SK-N-SH (cell line): ENCODE results near the gene CXXC4. TPM values are rescaled to one million over a fixed set of nuclear protein-coding genes. Genes with fewer than 3 reads are reported as not detected.

Experiments
- CTCF ChIA-PET: fragments of 300-600, 350-600 bp; formaldehyde crosslinking; extraction: SDS; loops from one replicate; lab custom pipeline; 2021; lab: Yijun Ruan, JAX
- POLR2A ChIA-PET: fragments of 350-600 bp; sonication (Branson Sonifier 250); formaldehyde crosslinking; extraction: SDS; loops from one replicate; lab custom pipeline; 2020; ENCODE audit warnings: antibody characterized with exemption, inconsistent platforms; lab: Yijun Ruan, JAX
- DNase-seq: peaks from one replicate; pipeline ENCODE4 v3.0.0; 2012
- H2AFZ ChIP-seq: fragments of 200-600 bp; sonication (generic); 2 replicates; pipeline ENCODE4 v1.8.1; 2016; ENCODE audit warnings: antibody characterized with exemption, mild to moderate bottlenecking, low read depth
- H3F3A ChIP-seq: fragments of 200-600 bp; sonication (generic); replicated peaks from 2 replicates; pipeline ENCODE3; 2016; ENCODE audit warnings: antibody characterized with exemption, mild to moderate bottlenecking; ENCODE audit not compliant: insufficient read depth
- H3K27ac ChIP-seq, 2 experiments: fragments of 200-500 bp in 1 of 2; fragments of 200-600 bp in 1 of 2; sonication (Bioruptor generic) in 1 of 2; sonication (generic), shearing (Covaris generic) in 1 of 2; 2 replicates each; pipeline versions ENCODE4 v1.5.1 to v1.6.1; 2014 to 2016; ENCODE audit warnings: low read depth in 2 of 2, inconsistent platforms in 1 of 2, low read length in 1 of 2, mild to moderate bottlenecking in 1 of 2, mixed read lengths in 1 of 2
- H3K27me3 ChIP-seq: fragments of 200-600 bp; sonication (generic), shearing (Covaris generic); 2 replicates; pipeline ENCODE4 v1.6.1; 2016; ENCODE audit warnings: mixed run types; ENCODE audit not compliant: insufficient read depth
- H3K36me3 ChIP-seq, 2 experiments: fragments of 200-500 bp in 1 of 2; fragments of 200-600 bp in 1 of 2; sonication (Bioruptor generic) in 1 of 2; sonication (generic) in 1 of 2; replicated peaks in 1 of 2; 2 replicates each; pipeline versions ENCODE3 to v1.5.1; 2014 to 2016; ENCODE audit warnings: low read length in 1 of 2, mild to moderate bottlenecking in 1 of 2; ENCODE audit not compliant: insufficient read depth in 2 of 2, control insufficient read depth in 1 of 2
- H3K4me1 ChIP-seq, 2 experiments: fragments of 200-500 bp in 1 of 2; fragments of 200-600 bp in 1 of 2; sonication (Bioruptor generic) in 1 of 2; sonication (generic), shearing (Covaris generic) in 1 of 2; 2 replicates each; pipeline versions ENCODE4 v1.5.1 to v1.6.1; 2014 to 2016; ENCODE audit warnings: low read depth in 1 of 2, low read length in 1 of 2, mixed run types in 1 of 2; ENCODE audit not compliant: insufficient read depth in 2 of 2, control insufficient read depth in 1 of 2
- H3K4me2 ChIP-seq: fragments of 200-600 bp; sonication (generic), shearing (Covaris generic); 2 replicates; pipeline ENCODE4 v1.6.1; 2017; ENCODE audit warnings: mixed run types
- H3K4me3 ChIP-seq, 2 experiments: fragments of 200-500 bp in 1 of 2; fragments of 200-600 bp in 1 of 2; sonication (Bioruptor generic) in 1 of 2; sonication (generic), shearing (Covaris generic) in 1 of 2; 2 replicates each; pipeline versions ENCODE4 v1.5.1 to v1.8.1; 2014 to 2016; ENCODE audit warnings: low read depth in 2 of 2, inconsistent platforms in 1 of 2, low read length in 1 of 2, mild to moderate bottlenecking in 1 of 2, mixed read lengths in 1 of 2, moderate library complexity in 1 of 2
- H3K79me2 ChIP-seq: fragments of 200-600 bp; sonication (generic); 2 replicates; pipeline ENCODE4 v1.8.1; 2017; ENCODE audit warnings: mild to moderate bottlenecking; ENCODE audit not compliant: insufficient read depth
- H3K9ac ChIP-seq: fragments of 200-600 bp; sonication (generic); 2 replicates; pipeline ENCODE4 v1.6.1; 2017; ENCODE audit warnings: mixed run types
- H3K9me2 ChIP-seq: fragments of 200-600 bp; sonication (generic); 2 replicates; pipeline ENCODE4 v1.6.1; 2017; ENCODE audit warnings: mixed run types
- H3K9me3 ChIP-seq: fragments of 200-600 bp; sonication (generic); 2 replicates; pipeline ENCODE4 v1.6.1; 2017; ENCODE audit warnings: mixed run types, mild to moderate bottlenecking, moderate library complexity
- H4K20me1 ChIP-seq: fragments of 200-600 bp; sonication (generic); 2 replicates; pipeline ENCODE4 v1.6.1; 2017; ENCODE audit warnings: mild to moderate bottlenecking, mixed run types; ENCODE audit not compliant: insufficient read depth
- EZH2phosphoT487 ChIP-seq: fragments of 200-600 bp; sonication (generic); IDR thresholded peaks from 2 replicates; pipeline ENCODE4 v1.6.1; 2017; ENCODE audit warnings: low read depth, mixed run types, mild to moderate bottlenecking, antibody characterized with exemption, moderate library complexity, borderline replicate concordance
- FOSL2 ChIP-seq: IDR thresholded peaks from 2 replicates; pipeline ENCODE4 v1.4.0; 2012; ENCODE audit warnings: low read depth, mild to moderate bottlenecking, moderate library complexity, borderline replicate concordance
- FOXJ3 ChIP-seq: sonication (generic); formaldehyde crosslinking; IDR thresholded peaks from 2 replicates; pipeline ENCODE4 v1.5.1; 2020; ENCODE audit warnings: mild to moderate bottlenecking, missing genetic modification reagents
- GATA2 ChIP-seq: sonication (generic); formaldehyde crosslinking; IDR thresholded peaks from 2 replicates; pipeline ENCODE4 v1.5.0; 2020; ENCODE audit warnings: mild to moderate bottlenecking, missing genetic modification reagents
- MXI1 ChIP-seq: IDR thresholded peaks from 2 replicates; pipeline ENCODE4 v1.6.1; 2012; ENCODE audit warnings: mild to moderate bottlenecking, low read depth, low read length, improper control_type of control experiment
- POLR2AphosphoS5 ChIP-seq: IDR thresholded peaks from 2 replicates; pipeline ENCODE4 v1.6.1; 2012; ENCODE audit warnings: low read depth, low read length
- RCOR1 ChIP-seq: fragments of 150-350 bp; IDR thresholded peaks from 2 replicates; pipeline ENCODE4 v1.6.1; 2017; ENCODE audit warnings: antibody characterized with exemption, low read length
- RFX5 ChIP-seq: IDR thresholded peaks from 2 replicates; pipeline ENCODE4 v1.6.1; 2012; ENCODE audit warnings: mild to moderate bottlenecking, improper control_type of control experiment, low read length
- SMC3 ChIP-seq: IDR thresholded peaks from 2 replicates; pipeline ENCODE4 v1.6.1; 2012; ENCODE audit warnings: low read depth, low read length, improper control_type of control experiment
- TAF1 ChIP-seq: IDR thresholded peaks from 2 replicates; pipeline ENCODE4 v1.6.1; 2012; ENCODE audit warnings: low read depth, mild to moderate bottlenecking, low read length, moderate library complexity, borderline replicate concordance
- WGBS: methylation state at CpG from one replicate; pipeline ENCODE4 v1.1.6; 2017; ENCODE audit warnings: low lambda C conversion rate; 5-methylcytosine and 5-hydroxymethylcytosine counted together
- polyA plus RNA-seq, 3 experiments: library from polyadenylated mRNA; depleted of rRNA; stranded (reverse); fragments of >200 nt; gene quantifications; 2 replicates each; pipeline ENCODE4 v1.2.3, GENCODE V29; 2012
- TF ChIP-seq, protein P1 (sequence below): IDR thresholded peaks from 2 replicates; pipeline ENCODE4 v1.6.1; 2012; ENCODE audit warnings: mild to moderate bottlenecking, low read depth, low read length, moderate library complexity

Gene CXXC4
- polyA plus RNA-seq, 1 of the 3 experiments (the other 2 are of a cell fraction), result 0.02 TPM

DNA sequence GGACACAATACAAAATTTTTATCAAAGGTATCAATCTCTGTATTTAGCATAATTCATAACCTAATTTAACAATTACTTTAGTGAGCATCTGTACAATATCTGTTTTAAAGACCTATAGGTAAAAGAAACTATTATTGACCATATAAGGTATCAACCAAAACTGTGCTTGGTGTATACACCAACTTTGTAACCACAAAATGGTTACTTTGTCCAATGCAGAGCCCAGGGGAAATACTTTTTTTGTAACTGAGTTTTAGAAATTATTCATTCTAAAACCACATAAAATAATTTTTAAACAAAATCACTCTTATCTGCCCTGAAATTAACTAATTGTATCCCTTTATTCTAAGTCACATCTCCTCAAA is 5.0 kb downstream of the CXXC4 start:
- no peaks in the 10 kb centered on the region for H3K79me2 ChIP-seq
- no peak for DNase-seq
- H3K4me1 ChIP-seq, result peaks cover 0 to 14% of the 10 kb centered on the region in 2 experiments; a peak in 2 of 4 replicates
- H3K27me3 ChIP-seq, result peaks cover 10% of the 10 kb centered on the region; the same call in 1 of the 2 replicates
- no peak overlapping the region for H3K4me3 ChIP-seq
- H3F3A ChIP-seq, result no peaks in the 10 kb centered on the region
- no peaks in the 10 kb centered on the region for H3K36me3 ChIP-seq
- H3K9me3 ChIP-seq, result no peaks in the 10 kb centered on the region
- H3K4me2 ChIP-seq, result no peak overlapping the region
- no peak for TF ChIP-seq MXI1
- TF ChIP-seq RCOR1, result no peak
- TF ChIP-seq TAF1, result no peak
- TF ChIP-seq FOSL2, result no peak
- CTCF ChIA-PET, result no interaction called here
- no peak overlapping the region for H3K27ac ChIP-seq
- no peaks in the 10 kb centered on the region for H4K20me1 ChIP-seq
- H3K9me2 ChIP-seq, result no peaks in the 10 kb centered on the region
- no peak overlapping the region for H2AFZ ChIP-seq
- H3K9ac ChIP-seq, result no peak overlapping the region
- POLR2A ChIA-PET, result no interaction called here

DNA sequence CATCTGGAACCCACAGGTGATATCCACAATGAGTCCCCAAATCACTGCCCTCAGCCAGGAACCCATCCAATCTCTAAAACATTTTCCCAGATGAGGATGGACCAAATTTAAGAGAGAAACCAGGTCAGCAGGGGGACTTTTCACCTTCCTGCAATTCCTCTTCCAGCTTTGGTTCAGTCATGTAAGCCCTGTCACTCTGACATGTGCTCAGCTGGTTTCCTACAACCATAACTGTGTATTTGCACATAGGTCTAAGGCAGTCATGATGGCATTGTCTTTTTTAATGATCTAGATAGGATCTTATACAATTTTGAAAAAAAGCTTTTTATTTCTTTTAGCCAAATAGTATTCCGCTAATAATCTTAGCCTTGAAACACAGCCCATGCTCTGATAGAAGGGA is 6.5 kb downstream of the CXXC4 start:
- ChIA-PET POLR2A (no interaction called here), CTCF (no interaction called here)
- no peaks in the 10 kb centered on the region for H3K9me3 ChIP-seq
- H3K9ac ChIP-seq, result no peak overlapping the region
- H3K4me2 ChIP-seq, result no peak overlapping the region
- H3K79me2 ChIP-seq, result no peaks in the 10 kb centered on the region
- H3K27ac ChIP-seq, result no peak overlapping the region
- H2AFZ ChIP-seq, result no peak overlapping the region
- no peak overlapping the region for H3K4me3 ChIP-seq
- no peaks in the 10 kb centered on the region for H3K36me3 ChIP-seq
- DNase-seq, result no peak
- TF ChIP-seq SMC3 (no peak), FOXJ3 (CRISPR knock-in tag) (no peak), GATA2 (CRISPR knock-in tag) (no peak), EZH2phosphoT487 (no peak), RFX5 (no peak), POLR2AphosphoS5 (no peak)
- TF ChIP-seq, protein P1, sequence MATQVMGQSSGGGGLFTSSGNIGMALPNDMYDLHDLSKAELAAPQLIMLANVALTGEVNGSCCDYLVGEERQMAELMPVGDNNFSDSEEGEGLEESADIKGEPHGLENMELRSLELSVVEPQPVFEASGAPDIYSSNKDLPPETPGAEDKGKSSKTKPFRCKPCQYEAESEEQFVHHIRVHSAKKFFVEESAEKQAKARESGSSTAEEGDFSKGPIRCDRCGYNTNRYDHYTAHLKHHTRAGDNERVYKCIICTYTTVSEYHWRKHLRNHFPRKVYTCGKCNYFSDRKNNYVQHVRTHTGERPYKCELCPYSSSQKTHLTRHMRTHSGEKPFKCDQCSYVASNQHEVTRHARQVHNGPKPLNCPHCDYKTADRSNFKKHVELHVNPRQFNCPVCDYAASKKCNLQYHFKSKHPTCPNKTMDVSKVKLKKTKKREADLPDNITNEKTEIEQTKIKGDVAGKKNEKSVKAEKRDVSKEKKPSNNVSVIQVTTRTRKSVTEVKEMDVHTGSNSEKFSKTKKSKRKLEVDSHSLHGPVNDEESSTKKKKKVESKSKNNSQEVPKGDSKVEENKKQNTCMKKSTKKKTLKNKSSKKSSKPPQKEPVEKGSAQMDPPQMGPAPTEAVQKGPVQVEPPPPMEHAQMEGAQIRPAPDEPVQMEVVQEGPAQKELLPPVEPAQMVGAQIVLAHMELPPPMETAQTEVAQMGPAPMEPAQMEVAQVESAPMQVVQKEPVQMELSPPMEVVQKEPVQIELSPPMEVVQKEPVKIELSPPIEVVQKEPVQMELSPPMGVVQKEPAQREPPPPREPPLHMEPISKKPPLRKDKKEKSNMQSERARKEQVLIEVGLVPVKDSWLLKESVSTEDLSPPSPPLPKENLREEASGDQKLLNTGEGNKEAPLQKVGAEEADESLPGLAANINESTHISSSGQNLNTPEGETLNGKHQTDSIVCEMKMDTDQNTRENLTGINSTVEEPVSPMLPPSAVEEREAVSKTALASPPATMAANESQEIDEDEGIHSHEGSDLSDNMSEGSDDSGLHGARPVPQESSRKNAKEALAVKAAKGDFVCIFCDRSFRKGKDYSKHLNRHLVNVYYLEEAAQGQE, result no peak
- H3F3A ChIP-seq, result no peaks in the 10 kb centered on the region
- WGBS, result 81% methylated on average over 1 of the region's 1 CpG
- H3K27me3 ChIP-seq, result peaks cover 3% of the 10 kb centered on the region; the same call in 1 of the 2 replicates
- no peaks in the 10 kb centered on the region for H3K9me2 ChIP-seq
- H4K20me1 ChIP-seq, result no peaks in the 10 kb centered on the region
- peaks cover 0 to 12% of the 10 kb centered on the region in 2 experiments; a peak in 2 of 4 replicates for H3K4me1 ChIP-seq
